ENCODE results near the gene CFAP61. TPM values are rescaled to one million over a fixed set of nuclear protein-coding genes. Genes with fewer than 3 reads are reported as not detected.

Gene CFAP61
- total and polyA plus RNA-seq, 2 experiments from 2014 or later: 0.21 TPM; not detected in 1

- TF ChIP-seq ZNF462 (CRISPR knock-in tag; IDR thresholded peaks at IDR 0.05) (no peak), CTCF (conservative IDR thresholded peaks at IDR 0.05; ENCODE audit: low read depth in 2 of 2) (no peak), POLR2AphosphoS5 (IDR thresholded peaks at IDR 0.05; ENCODE audit: low read depth) (no peak), JUNB (IDR thresholded peaks at IDR 0.05; ENCODE audit: unreplicated experiment) (no peak)
Observed at GRCh38 chr20:20293691-20294385, 241.5 kb downstream of the CFAP61 start (continued).

- H3K36me3 Mint-ChIP-seq (ENCODE audit: low read depth): no peaks in the 10 kb centered on the region
- no peaks in the 10 kb centered on the region for H3K27me3 Mint-ChIP-seq (ENCODE audit: insufficient read depth, low read depth, poor library complexity)
- H3K4me1 Mint-ChIP-seq: peaks cover 3% of the 10 kb centered on the region; the same call in 1 of the 3 replicates
- TF ChIP-seq EZH2phosphoT487 (IDR thresholded peaks at IDR 0.05; ENCODE audit: unreplicated experiment) (no peak), JUNB (IDR thresholded peaks at IDR 0.05; ENCODE audit: unreplicated experiment) (no peak), CREB1 (CRISPR knock-in tag; IDR thresholded peaks at IDR 0.05; ENCODE audit: low read depth) (no peak)
Observed at GRCh38 chr20:20295621-20296498, 243.5 kb downstream of the CFAP61 start.

More at GRCh38 chr20:20295621-20296498, 243.5 kb downstream of the CFAP61 start:
- H3K9me2 ChIP-seq (ENCODE audit: insufficient read depth): no peaks in the 10 kb centered on the region
- no peak overlapping the region for H2AFZ ChIP-seq
- H3K4me2 ChIP-seq: no peak overlapping the region
- ATAC-seq: no peak
- DNase-seq (ENCODE audit: low spot score): no peak
- Mint-ChIP-seq H3K9me3 (no peaks in the 10 kb centered on the region), H3K27ac (no peak overlapping the region), H3K4me3 (no peak overlapping the region)
- H3F3A ChIP-seq (replicated peaks; ENCODE audit: low read depth): no peaks in the 10 kb centered on the region
- H3K79me2 ChIP-seq (replicated peaks; ENCODE audit: insufficient read depth): no peaks in the 10 kb centered on the region
- no peaks in the 10 kb centered on the region for H4K20me1 ChIP-seq (replicated peaks; ENCODE audit: insufficient read depth)
- H3K27me3 ChIP-seq (ENCODE audit: insufficient read depth): no peaks in the 10 kb centered on the region
- no peak overlapping the region for H3K4me3 ChIP-seq
- H3K36me3 ChIP-seq (ENCODE audit: insufficient read depth): no peaks in the 10 kb centered on the region
- H3K4me1 ChIP-seq (ENCODE audit: insufficient read depth): no peaks in the 10 kb centered on the region
- H3K27ac ChIP-seq (ENCODE audit: low read depth): no peak overlapping the region

All from GM23338 (cell line).